Skeletal muscle satellite cell (primary cell): ENCODE results near the gene RRN3.
A peak's percentile ranks its signal among the peaks of the same experiment; 100 is the strongest.
"Not testable (repeated sequence)": the region's sequence is repeated elsewhere in the genome, so short reads cannot be mapped to it uniquely, and the experiment has no call there.

Experiments used
- H3K27me3 ChIP-seq: 2 replicates; pipeline ENCODE4 v1.7.0; 2013; ENCODE audit warnings: low read length; ENCODE audit not compliant: control insufficient read depth, insufficient read depth
- H3K36me3 ChIP-seq: 2 replicates; pipeline ENCODE4 v1.7.0; 2013; ENCODE audit warnings: mild to moderate bottlenecking, control low read depth, low read length; ENCODE audit not compliant: insufficient read depth
- H3K4me1 ChIP-seq: 2 replicates; pipeline ENCODE4 v1.7.0; 2013; ENCODE audit warnings: low read length; ENCODE audit not compliant: control insufficient read depth, insufficient read depth
- H3K4me2 ChIP-seq: 2 replicates; pipeline ENCODE4 v1.7.0; 2013; ENCODE audit warnings: mild to moderate bottlenecking, low read length
- H3K4me3 ChIP-seq: 2 replicates; pipeline ENCODE4 v1.7.0; 2013; ENCODE audit warnings: low read length
- H3K9ac ChIP-seq: 2 replicates; pipeline ENCODE4 v1.7.0; 2013; ENCODE audit warnings: mild to moderate bottlenecking, low read depth, low read length, moderate library complexity
- H3K9me3 ChIP-seq: replicated peaks from 2 replicates; pipeline ENCODE4 v1.7.0; 2013; ENCODE audit warnings: mild to moderate bottlenecking, control low read depth, low read length

RRN3 gene

GRCh38 chr16:15029749-15030148, 64.3 kb downstream of the RRN3 start:
- not testable (repeated sequence) for H3K4me2 ChIP-seq, H3K27me3 ChIP-seq, H3K4me3 ChIP-seq, H3K9me3 ChIP-seq, H3K9ac ChIP-seq
- peaks cover 46% of the 10 kb centered on the region for H3K4me1 ChIP-seq
- peaks cover 51% of the 10 kb centered on the region for H3K36me3 ChIP-seq

DNA sequence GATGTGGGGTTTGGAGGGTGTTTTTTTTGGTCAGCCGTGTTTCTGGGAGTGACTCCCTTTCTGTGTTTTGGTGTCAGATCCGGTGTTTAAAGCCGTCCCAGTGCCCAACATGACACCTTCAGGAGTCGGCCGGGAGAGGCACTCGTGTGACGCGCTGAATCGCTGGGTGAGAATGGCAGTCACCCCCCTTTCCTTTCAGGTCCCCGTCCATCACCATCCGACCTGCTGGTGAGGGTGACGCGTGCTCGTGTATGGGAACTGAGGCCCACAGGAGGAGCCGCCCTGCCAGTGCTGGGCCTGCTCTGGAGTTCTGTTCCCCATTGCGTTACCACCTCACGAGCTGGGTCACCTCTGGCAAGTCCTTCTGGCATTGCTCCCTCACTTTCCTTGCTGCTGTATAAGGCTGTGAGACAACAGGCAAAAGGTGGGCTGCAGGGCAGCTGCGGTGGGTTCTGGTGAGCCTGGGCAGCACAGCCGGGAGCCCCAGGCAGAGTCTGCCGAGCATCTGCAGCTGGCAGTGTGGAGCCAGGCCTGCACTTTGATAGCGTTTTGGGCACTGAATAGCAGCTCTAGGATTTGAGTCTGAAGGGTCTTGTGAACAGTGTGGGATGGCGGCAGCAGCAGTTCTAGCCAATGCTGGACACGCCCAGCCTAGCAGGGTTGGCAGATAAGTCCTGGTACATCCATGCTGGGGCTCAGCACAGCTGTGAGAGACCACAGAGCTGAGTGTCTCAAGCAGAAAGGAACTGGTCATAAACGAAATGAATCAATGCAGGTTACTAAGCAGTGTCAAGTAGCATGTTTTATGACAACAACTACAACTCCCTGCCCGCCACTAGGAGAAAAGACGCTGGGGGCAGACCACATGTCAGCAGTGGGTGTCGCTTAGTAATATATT, 65.0 kb downstream of the RRN3 start:
- H3K9ac ChIP-seq: peak overlapping the region; percentile 25
- H3K9me3 ChIP-seq, H3K27me3 ChIP-seq, H3K4me3 ChIP-seq: not testable (repeated sequence)
- peaks cover 49% of the 10 kb centered on the region for H3K36me3 ChIP-seq
- H3K4me2 ChIP-seq: peak overlapping the region; percentile 35
- H3K4me1 ChIP-seq: peaks cover 41% of the 10 kb centered on the region

GRCh38 chr16:15028345-15028715, 65.7 kb downstream of the RRN3 start:
- not testable (repeated sequence) for H3K9me3 ChIP-seq, H3K4me2 ChIP-seq, H3K9ac ChIP-seq, H3K27me3 ChIP-seq, H3K4me3 ChIP-seq
- Histone ChIP-seq H3K36me3 (peaks cover 49% of the 10 kb centered on the region), H3K4me1 (peaks cover 46% of the 10 kb centered on the region)

- H3K4me3 ChIP-seq, H3K9ac ChIP-seq, H3K27me3 ChIP-seq, H3K4me2 ChIP-seq, H3K9me3 ChIP-seq: not testable (repeated sequence)
- Histone ChIP-seq H3K36me3 (peaks cover 49% of the 10 kb centered on the region), H3K4me1 (peaks cover 50% of the 10 kb centered on the region)
Measured at GRCh38 chr16:15027503-15028344, 66.3 kb downstream of the RRN3 start.

- H3K4me1 ChIP-seq: peaks cover 52% of the 10 kb centered on the region
- H3K36me3 ChIP-seq: peaks cover 42% of the 10 kb centered on the region
- not testable (repeated sequence) for H3K4me3 ChIP-seq, H3K9ac ChIP-seq, H3K4me2 ChIP-seq, H3K27me3 ChIP-seq, H3K9me3 ChIP-seq
Measured at GRCh38 chr16:15027051-15027450, 67.0 kb downstream of the RRN3 start.

GRCh38 chr16:15025234-15025951, 68.7 kb downstream of the RRN3 start:
- H3K4me3 ChIP-seq: not testable (repeated sequence)

GRCh38 chr16:15024858-15025199, 69.2 kb downstream of the RRN3 start:
- H3K27me3 ChIP-seq, H3K4me2 ChIP-seq, H3K9ac ChIP-seq, H3K4me3 ChIP-seq, H3K9me3 ChIP-seq: not testable (repeated sequence)
- H3K36me3 ChIP-seq: peaks cover 30% of the 10 kb centered on the region
- peaks cover 64% of the 10 kb centered on the region for H3K4me1 ChIP-seq

More at GRCh38 chr16:15025234-15025951, 68.7 kb downstream of the RRN3 start:
- Histone ChIP-seq H3K4me2 (peak overlapping the region; percentile 38), H3K9ac (peak overlapping the region; percentile 33), H3K36me3 (peaks cover 30% of the 10 kb centered on the region), H3K4me1 (peaks cover 65% of the 10 kb centered on the region)
- H3K9me3 ChIP-seq, H3K27me3 ChIP-seq: not testable (repeated sequence)

- H3K9ac ChIP-seq, H3K27me3 ChIP-seq, H3K4me2 ChIP-seq, H3K9me3 ChIP-seq, H3K4me3 ChIP-seq: not testable (repeated sequence)
- peaks cover 52% of the 10 kb centered on the region for H3K4me1 ChIP-seq
- H3K36me3 ChIP-seq: peaks cover 35% of the 10 kb centered on the region
Measured at GRCh38 chr16:15023381-15024077, 70.5 kb downstream of the RRN3 start.

DNA sequence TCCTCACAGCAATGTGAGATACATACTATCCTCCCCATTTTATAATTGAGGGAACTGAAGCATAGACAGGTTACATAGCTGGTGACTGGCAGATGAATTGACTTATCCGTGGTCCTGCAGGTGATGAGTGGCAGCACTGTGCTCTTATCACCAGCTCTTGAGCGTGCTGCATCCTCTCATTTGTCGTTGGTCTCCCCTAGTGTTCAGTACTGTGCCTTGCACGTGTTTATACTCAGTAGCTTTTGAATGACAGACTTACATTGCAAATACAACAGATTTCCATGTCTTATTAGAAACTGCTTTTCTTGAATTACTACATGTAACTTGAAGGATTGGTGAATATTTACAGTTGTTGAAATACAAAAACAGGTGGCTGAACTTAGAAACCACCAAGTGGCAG, 71.9 kb downstream of the RRN3 start:
- Histone ChIP-seq H3K4me1 (peaks cover 50% of the 10 kb centered on the region), H3K36me3 (peaks cover 38% of the 10 kb centered on the region)
- H3K4me2 ChIP-seq, H3K9me3 ChIP-seq, H3K4me3 ChIP-seq, H3K9ac ChIP-seq, H3K27me3 ChIP-seq: not testable (repeated sequence)

- H3K27me3 ChIP-seq, H3K4me3 ChIP-seq, H3K9ac ChIP-seq, H3K9me3 ChIP-seq, H3K4me2 ChIP-seq: not testable (repeated sequence)
- peaks cover 37% of the 10 kb centered on the region for H3K36me3 ChIP-seq
- peaks cover 57% of the 10 kb centered on the region for H3K4me1 ChIP-seq
Measured at GRCh38 chr16:15021429-15021828, 72.6 kb downstream of the RRN3 start.
